ENCODE measurements around the gene MRPL38.
A peak's percentile ranks its signal among the peaks of the same experiment; 100 is the strongest.

Gene MRPL38

GRCh38 chr17:75917917-75918445 is 13.3 kb upstream of the MRPL38 start:
- DNase-seq: no peak

GRCh38 chr17:75917141-75917916 is 12.6 kb upstream of the MRPL38 start:
- DNase-seq: no peak

GRCh38 chr17:75915268-75915667 is 10.6 kb upstream of the MRPL38 start:
- DNase-seq: no peak

GRCh38 chr17:75914643-75915267 is 10.1 kb upstream of the MRPL38 start:
- no peak for DNase-seq

- DNase-seq: no peak
Measured at GRCh38 chr17:75913537-75914210, 9.0 kb upstream of the MRPL38 start.

- no peak for DNase-seq
Measured at GRCh38 chr17:75910699-75911098, 6.0 kb upstream of the MRPL38 start.

- no peak for DNase-seq
Measured at GRCh38 chr17:75909812-75910274, 5.2 kb upstream of the MRPL38 start.

- no peak for DNase-seq
Measured at GRCh38 chr17:75909051-75909811, 4.5 kb upstream of the MRPL38 start.

- no peak for DNase-seq
Measured at GRCh38 chr17:75908201-75908600, 3.5 kb upstream of the MRPL38 start.

- DNase-seq: no peak
Measured at GRCh38 chr17:75906143-75906884, 1.6 kb upstream of the MRPL38 start.

- DNase-seq: no peak
Measured at GRCh38 chr17:75902406-75902805, 2.3 kb downstream of the MRPL38 start.

GRCh38 chr17:75901727-75902126 is 3.0 kb downstream of the MRPL38 start:
- no peak for DNase-seq

GRCh38 chr17:75900691-75901533 is 3.8 kb downstream of the MRPL38 start:
- DNase-seq: no peak

GRCh38 chr17:75899767-75900468 is 4.8 kb downstream of the MRPL38 start:
- no peak for DNase-seq

- DNase-seq: no peak
Measured at GRCh38 chr17:75899353-75899752, 5.3 kb downstream of the MRPL38 start.

GRCh38 chr17:75898791-75899190 is 5.9 kb downstream of the MRPL38 start:
- DNase-seq: no peak

GRCh38 chr17:75898065-75898464 is 6.6 kb downstream of the MRPL38 start:
- no peak for DNase-seq

- no peak for DNase-seq
Measured at GRCh38 chr17:75897160-75898019, 7.3 kb downstream of the MRPL38 start.

- peak; percentile 90 for DNase-seq
Measured at GRCh38 chr17:75896415-75897159, 8.1 kb downstream of the MRPL38 start, which contains the start of gene TRIM65. Gene TRIM65 (minus strand): TSS chr17:75896951. CDS start chr17:75896937, 14 bp downstream.

All from suppressor macrophage treated with lipopolysaccharide for 4 hours (primary cell).